Neuronal stem cell (in vitro differentiated cells): ENCODE data around the gene MBOAT7.

Experiments
- DNase-seq: peaks from one replicate; pipeline ENCODE4 v3.0.0-alpha.2; 2013; ENCODE audit warnings: low spot score
- H2AFZ ChIP-seq: one replicate; pipeline ENCODE4 v1.6.1; 2013; ENCODE audit warnings: mild to moderate bottlenecking, low read length, inconsistent platforms
- H2AK5ac ChIP-seq: 2 replicates; pipeline ENCODE4 v1.6.1; 2013; ENCODE audit warnings: low read depth, mild to moderate bottlenecking, inconsistent platforms, low read length, moderate library complexity, mixed read lengths
- H2BK120ac ChIP-seq: 2 replicates; pipeline ENCODE4 v1.6.1; 2013; ENCODE audit warnings: low read depth, mild to moderate bottlenecking, inconsistent platforms, low read length, moderate library complexity, mixed read lengths
- H2BK12ac ChIP-seq: one replicate; pipeline ENCODE4 v1.6.1; 2013; ENCODE audit warnings: low read length, inconsistent platforms
- H2BK15ac ChIP-seq: 2 replicates; pipeline ENCODE4 v1.6.1; 2013; ENCODE audit warnings: mild to moderate bottlenecking, low read length, inconsistent platforms, mixed read lengths
- H2BK5ac ChIP-seq: one replicate; pipeline ENCODE4 v1.6.1; 2013; ENCODE audit warnings: inconsistent platforms, mild to moderate bottlenecking, low read length, moderate library complexity
- H3K14ac ChIP-seq: one replicate; pipeline ENCODE4 v1.6.1; 2013; ENCODE audit warnings: low read length, inconsistent platforms
- H3K18ac ChIP-seq: 2 replicates; pipeline ENCODE4 v1.6.1; 2013; ENCODE audit warnings: low read length, inconsistent platforms
- H3K23ac ChIP-seq: 2 replicates; pipeline ENCODE4 v1.6.1; 2013; ENCODE audit warnings: low read depth, mild to moderate bottlenecking, mixed read lengths, low read length, inconsistent platforms; ENCODE audit not compliant: poor library complexity
- H3K27ac ChIP-seq: replicated peaks from 3 replicates; pipeline ENCODE4 v1.5.1; 2013; ENCODE audit warnings: low read length, inconsistent platforms
- H3K27me3 ChIP-seq, 3 experiments: 2 replicates each; pipeline ENCODE4 v1.6.1; 2013; ENCODE audit warnings: low read length in 3 of 3, mild to moderate bottlenecking in 2 of 3, inconsistent platforms in 1 of 3, low read depth in 1 of 3, mixed read lengths in 1 of 3, moderate library complexity in 1 of 3; ENCODE audit not compliant: control insufficient read depth in 3 of 3, insufficient read depth in 3 of 3
- H3K36me3 ChIP-seq, 2 donors: replicated peaks in 1 of 2; 2 replicates each; pipeline ENCODE4 v1.6.1; 2013; ENCODE audit warnings: low read length in 2 of 2; ENCODE audit not compliant: control insufficient read depth in 2 of 2, insufficient read depth in 2 of 2
- H3K4ac ChIP-seq: 2 replicates; pipeline ENCODE4 v1.6.1; 2013; ENCODE audit warnings: inconsistent platforms, mild to moderate bottlenecking, low read length, moderate library complexity
- H3K4me1 ChIP-seq, 2 donors: 1 replicate in 1 of 2; 2 replicates in 1 of 2; pipeline ENCODE4 v1.6.1; 2013; ENCODE audit warnings: low read length in 2 of 2, low read depth in 1 of 2; ENCODE audit not compliant: control insufficient read depth in 2 of 2, insufficient read depth in 1 of 2
- H3K4me2 ChIP-seq: one replicate; pipeline ENCODE4 v1.6.1; 2013; ENCODE audit warnings: mild to moderate bottlenecking, low read length, inconsistent platforms; ENCODE audit not compliant: insufficient read depth, poor library complexity, severe bottlenecking
- H3K4me3 ChIP-seq, 2 donors: 2 replicates each; pipeline ENCODE4 v1.5.1; 2013; ENCODE audit warnings: low read length in 2 of 2, mild to moderate bottlenecking in 2 of 2, inconsistent platforms in 1 of 2, moderate library complexity in 1 of 2
- H3K79me1 ChIP-seq: one replicate; pipeline ENCODE4 v1.6.1; 2013; ENCODE audit warnings: low read depth, mild to moderate bottlenecking, inconsistent platforms, low read length, moderate library complexity
- H3K9ac ChIP-seq: one replicate; pipeline ENCODE4 v1.6.1; 2013; ENCODE audit warnings: mild to moderate bottlenecking, low read depth, low read length, inconsistent platforms; ENCODE audit not compliant: poor library complexity
- H3K9me3 ChIP-seq, 2 donors: replicated peaks in 1 of 2; 2 replicates each; pipeline versions ENCODE3 to v1.6.1; 2013; ENCODE audit warnings: low read length in 2 of 2, mild to moderate bottlenecking in 2 of 2, inconsistent platforms in 1 of 2, low read depth in 1 of 2, mixed read lengths in 1 of 2, moderate library complexity in 1 of 2; ENCODE audit not compliant: control insufficient read depth in 2 of 2, insufficient read depth in 1 of 2
- H4K8ac ChIP-seq: one replicate; pipeline ENCODE4 v1.6.1; 2013; ENCODE audit warnings: low read depth, mild to moderate bottlenecking, inconsistent platforms, low read length, moderate library complexity
- H4K91ac ChIP-seq: one replicate; pipeline ENCODE4 v1.6.1; 2013; ENCODE audit warnings: low read length, low read depth, mild to moderate bottlenecking, inconsistent platforms; ENCODE audit not compliant: poor library complexity
- WGBS, 2 donors: extraction: QIAGEN DNeasy Blood & Tissue Kit; methylation state at CpG; one replicate each; pipeline ENCODE4 v1.1.7; 2013; ENCODE audit warnings: missing lambda C conversion rate in 2 of 2, mixed read lengths in 1 of 2; ENCODE audit not compliant: insufficient read length in 2 of 2, insufficient replicate concordance in 1 of 2; ENCODE audit errors: extremely low coverage in 2 of 2; 5-methylcytosine and 5-hydroxymethylcytosine counted together

Gene MBOAT7

DNA sequence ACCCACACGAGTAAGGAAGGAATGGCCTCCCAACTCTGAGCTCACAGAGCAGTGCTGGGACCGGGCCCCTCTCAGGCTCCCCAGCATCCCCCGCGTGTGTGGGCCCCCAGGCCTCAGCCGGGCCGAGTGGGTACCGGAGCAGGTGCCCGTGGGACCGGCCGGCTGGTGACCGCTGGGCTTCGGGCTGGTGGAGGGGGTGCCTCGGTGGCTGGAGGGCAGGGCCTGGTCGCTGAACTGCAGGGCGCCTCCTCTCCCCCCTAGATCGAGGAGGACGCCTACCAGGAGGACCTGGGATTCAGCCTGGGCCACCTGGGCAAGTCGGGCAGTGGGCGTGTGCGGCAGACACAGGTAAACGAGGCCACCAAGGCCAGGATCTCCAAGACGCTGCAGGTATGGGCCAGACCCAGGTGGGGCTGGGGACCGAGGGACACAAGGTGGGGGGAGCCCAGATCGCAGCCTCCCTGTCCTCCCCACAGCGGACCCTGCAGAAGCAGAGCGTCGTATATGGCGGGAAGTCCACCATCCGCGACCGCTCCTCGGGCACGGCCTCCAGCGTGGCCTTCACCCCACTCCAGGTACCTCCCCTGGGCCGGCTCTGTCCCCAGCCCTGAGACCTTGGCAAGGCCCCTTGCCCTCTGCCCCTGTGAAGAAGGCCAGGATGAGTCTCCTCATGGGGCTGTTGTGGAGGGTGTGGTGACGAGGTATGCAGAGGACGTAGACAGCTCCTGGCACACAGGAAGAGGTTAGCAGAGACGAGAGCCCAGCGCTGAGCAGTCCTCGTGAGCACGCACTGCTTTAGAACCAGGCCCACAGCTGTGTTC lies 60.4 kb downstream of the MBOAT7 start:
- Histone ChIP-seq H2AFZ (no peak overlapping the region), H2BK12ac (peak overlapping the region; percentile 22), H2BK5ac (no peak overlapping the region), H2BK120ac (no peak overlapping the region), H3K36me3 (peaks cover 42 to 73% of the 10 kb centered on the region in 2 donors), H2BK15ac (no peak overlapping the region), H3K9me3 (peaks cover 3% of the 10 kb centered on the region in 2 donors), H4K91ac (no peak overlapping the region), H3K4me3 (no peak overlapping the region), H4K8ac (no peak overlapping the region), H2AK5ac (no peak overlapping the region), H3K79me1 (no peaks in the 10 kb centered on the region), H3K14ac (no peak overlapping the region), H3K23ac (no peak overlapping the region), H3K4me2 (no peak overlapping the region), H3K9ac (no peak overlapping the region), H3K27me3 (no peaks in the 10 kb centered on the region), H3K18ac (no peak overlapping the region), H3K4ac (no peak overlapping the region), H3K27ac (no peak overlapping the region), H3K4me1 (no peaks in the 10 kb centered on the region)
- no peak for DNase-seq
- no CpG with 5 or more reads among the region's 41 CpGs for WGBS, 2 donors

DNA sequence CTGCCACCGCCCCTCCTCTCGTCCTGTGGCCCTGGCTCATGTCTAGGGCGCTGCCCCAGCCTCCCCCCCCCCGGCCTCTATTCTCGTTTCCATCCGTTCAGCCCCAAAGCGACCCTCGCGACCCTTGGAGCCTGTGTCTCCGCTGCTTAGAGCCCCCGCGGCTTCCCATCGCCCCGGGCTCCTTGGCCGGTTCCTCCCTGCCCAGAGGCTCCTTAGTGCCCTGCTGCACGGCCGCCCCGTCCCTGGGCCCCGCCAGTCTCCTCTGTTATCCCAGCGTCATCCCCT lies 61.0 kb downstream of the MBOAT7 start:
- no peak overlapping the region for H3K9ac ChIP-seq
- H3K27ac ChIP-seq = no peak overlapping the region
- no peak overlapping the region for H2BK5ac ChIP-seq
- H3K4me2 ChIP-seq = no peak overlapping the region
- no peak overlapping the region for H3K23ac ChIP-seq
- H4K91ac ChIP-seq = no peak overlapping the region
- no peak overlapping the region for H2BK12ac ChIP-seq
- H3K4ac ChIP-seq = no peak overlapping the region
- no peak overlapping the region for H2AK5ac ChIP-seq
- no peak overlapping the region for H3K18ac ChIP-seq
- H3K79me1 ChIP-seq = no peaks in the 10 kb centered on the region
- no peaks in the 10 kb centered on the region for H3K9me3 ChIP-seq
- H2AFZ ChIP-seq = no peak overlapping the region
- no peak overlapping the region for H3K4me3 ChIP-seq
- WGBS, 2 donors = no CpG with 5 or more reads among the region's 20 CpGs
- no peaks in the 10 kb centered on the region for H3K27me3 ChIP-seq
- H3K4me1 ChIP-seq = no peaks in the 10 kb centered on the region
- H3K14ac ChIP-seq = no peak overlapping the region
- no peak overlapping the region for H2BK15ac ChIP-seq
- no peak for DNase-seq
- H2BK120ac ChIP-seq = no peak overlapping the region
- H4K8ac ChIP-seq = no peak overlapping the region
- peaks cover 48 to 79% of the 10 kb centered on the region in 2 donors for H3K36me3 ChIP-seq

DNA sequence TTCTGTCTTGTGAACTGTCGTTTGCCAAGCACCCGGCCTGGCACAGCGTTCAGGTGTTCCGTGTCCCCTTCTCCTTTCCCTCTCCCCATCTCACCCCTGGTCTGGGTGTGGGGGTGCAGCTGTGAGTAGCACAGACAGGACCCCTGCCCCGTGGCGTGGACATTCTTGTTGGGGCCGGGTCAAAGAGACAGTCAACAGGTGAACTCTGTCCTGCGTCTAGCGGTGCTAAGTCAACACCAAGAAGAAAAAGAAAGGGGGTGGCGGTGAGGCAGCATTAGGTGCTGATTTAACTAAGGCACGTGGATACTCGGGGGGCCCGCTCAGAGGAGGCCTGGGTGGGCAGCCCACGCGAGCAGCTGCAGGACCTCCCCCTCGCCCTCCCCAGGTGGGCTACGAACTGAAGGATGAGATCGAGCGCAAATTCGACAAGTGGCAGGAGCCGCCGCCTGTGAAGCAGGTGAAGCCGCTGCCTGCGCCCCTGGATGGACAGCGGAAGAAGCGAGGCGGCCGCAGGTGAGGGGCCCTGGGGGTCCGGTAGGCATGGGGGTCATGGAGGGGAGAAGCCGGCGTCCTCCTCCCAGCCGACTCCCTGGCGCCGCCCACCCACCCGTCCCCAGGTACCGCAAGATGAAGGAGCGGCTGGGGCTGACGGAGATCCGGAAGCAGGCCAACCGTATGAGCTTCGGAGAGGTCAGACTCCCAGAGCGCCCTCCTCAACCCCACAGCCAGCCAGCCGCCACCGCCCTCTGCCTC lies 61.5 kb downstream of the MBOAT7 start:
- Histone ChIP-seq H3K36me3 (peaks cover 53 to 84% of the 10 kb centered on the region in 2 donors), H2AFZ (no peak overlapping the region), H4K91ac (no peak overlapping the region), H2BK120ac (no peak overlapping the region), H2BK12ac (no peak overlapping the region), H2BK5ac (no peak overlapping the region), H2BK15ac (no peak overlapping the region), H3K18ac (no peak overlapping the region), H3K4me1 (no peaks in the 10 kb centered on the region), H3K4me2 (no peak overlapping the region), H3K79me1 (no peaks in the 10 kb centered on the region), H3K4me3 (no peak overlapping the region), H3K27ac (no peak overlapping the region), H4K8ac (no peak overlapping the region), H3K23ac (no peak overlapping the region), H2AK5ac (no peak overlapping the region), H3K14ac (no peak overlapping the region), H3K9ac (no peak overlapping the region), H3K9me3 (no peaks in the 10 kb centered on the region), H3K27me3 (no peaks in the 10 kb centered on the region), H3K4ac (no peak overlapping the region)
- no CpG with 5 or more reads among the region's 44 CpGs for WGBS, 2 donors
- DNase-seq = no peak

DNA sequence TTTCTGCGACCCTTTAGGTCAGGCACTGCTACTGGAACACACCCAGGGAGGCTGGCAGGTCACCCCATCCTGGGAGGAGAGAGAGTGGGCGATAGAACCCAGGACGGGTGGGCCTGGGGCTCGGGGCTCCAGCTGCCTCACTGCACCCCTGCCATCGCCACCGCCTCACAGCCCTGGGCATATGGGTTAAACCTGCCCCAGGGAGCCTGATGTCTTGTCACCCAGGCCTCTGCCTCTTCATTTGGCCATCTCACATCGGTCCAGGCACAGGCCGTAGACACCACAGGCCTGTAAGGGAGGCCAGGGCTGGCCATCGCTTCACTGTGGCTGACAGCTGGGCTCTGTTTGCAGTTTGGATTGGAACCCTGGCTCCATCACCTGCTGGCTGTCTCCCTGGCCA lies 63.7 kb downstream of the MBOAT7 start:
- no peaks in the 10 kb centered on the region for H3K27me3 ChIP-seq
- peaks cover 1% of the 10 kb centered on the region for H3K79me1 ChIP-seq
- H3K18ac ChIP-seq = no peak overlapping the region
- H3K23ac ChIP-seq = no peak overlapping the region
- H2BK120ac ChIP-seq = no peak overlapping the region
- H3K36me3 ChIP-seq = peaks cover 55 to 87% of the 10 kb centered on the region in 2 donors
- no peak overlapping the region for H2BK15ac ChIP-seq
- no peak overlapping the region for H4K8ac ChIP-seq
- H3K4me3 ChIP-seq = no peak overlapping the region
- no peaks in the 10 kb centered on the region for H3K4me1 ChIP-seq
- H3K9me3 ChIP-seq = no peaks in the 10 kb centered on the region
- no peak overlapping the region for H3K14ac ChIP-seq
- H3K9ac ChIP-seq = peak overlapping the region; percentile 21
- no peak overlapping the region for H3K4ac ChIP-seq
- no peak overlapping the region for H2AK5ac ChIP-seq
- no CpG with 5 or more reads among the region's 9 CpGs for WGBS, 2 donors
- H3K27ac ChIP-seq = no peak overlapping the region
- no peak overlapping the region for H2AFZ ChIP-seq
- no peak overlapping the region for H4K91ac ChIP-seq
- no peak overlapping the region for H2BK12ac ChIP-seq
- H3K4me2 ChIP-seq = no peak overlapping the region
- H2BK5ac ChIP-seq = no peak overlapping the region
- no peak for DNase-seq
